ENCODE measurements around the gene NQO2. TPM values are rescaled to one million over a fixed set of nuclear protein-coding genes. Genes with fewer than 3 reads are reported as not detected.
"Not testable (repeated sequence)": the region's sequence is repeated elsewhere in the genome, so short reads cannot be mapped to it uniquely, and the experiment has no call there.

Gene NQO2
- polyA plus RNA-seq, 3 donors = 57.3 to 64.4 (median 57.6) TPM

GRCh38 chr6:3011592-3011991 lies 11.9 kb downstream of the NQO2 start:
- no peak for DNase-seq (ENCODE audit: low read depth in 3 of 3, low spot score in 2 of 3)

- no peak for DNase-seq (ENCODE audit: low read depth in 3 of 3, low spot score in 2 of 3)
These were observed 13.8 kb downstream of the NQO2 start for GRCh38 chr6:3013486-3013885.

DNA sequence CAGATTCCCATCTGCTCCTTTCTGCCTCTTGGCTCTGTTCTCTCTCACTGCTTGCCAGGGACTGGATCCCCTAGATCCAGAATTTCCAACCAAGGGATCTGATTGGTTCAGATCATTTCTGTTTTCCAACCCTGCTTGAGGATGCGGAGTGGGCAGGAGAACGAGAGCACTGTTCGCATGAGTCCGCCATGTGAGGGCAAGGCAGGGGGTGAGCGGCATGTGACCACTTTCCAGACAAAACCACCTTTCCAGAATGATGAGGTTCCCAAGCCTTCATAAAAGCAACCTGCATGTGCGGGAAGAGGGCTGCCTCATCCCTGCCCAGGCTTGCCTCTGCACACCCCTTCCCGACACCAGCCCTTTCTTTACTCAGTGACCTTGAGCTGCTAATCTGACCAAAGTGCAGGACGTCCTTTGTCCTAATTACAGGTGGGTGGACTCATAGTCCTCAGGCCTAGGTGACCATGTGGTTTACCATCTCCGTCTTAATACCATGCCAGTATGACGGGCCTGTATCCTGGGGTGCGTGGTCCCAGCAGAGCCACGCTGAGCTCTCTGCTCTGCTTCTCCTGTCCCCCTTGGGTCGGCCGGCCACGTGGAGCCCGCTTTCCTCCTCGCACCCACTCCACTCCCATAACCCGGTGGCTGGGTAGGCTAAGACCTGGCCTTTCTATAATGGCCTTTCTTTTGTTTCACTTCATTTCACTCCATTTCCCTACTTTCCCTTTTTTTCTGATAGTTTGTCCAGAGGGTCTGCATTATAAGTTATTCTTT lies 14.4 kb downstream of the NQO2 start:
- DNase-seq (ENCODE audit: low read depth in 3 of 3, low spot score in 2 of 3) = no peak

DNA sequence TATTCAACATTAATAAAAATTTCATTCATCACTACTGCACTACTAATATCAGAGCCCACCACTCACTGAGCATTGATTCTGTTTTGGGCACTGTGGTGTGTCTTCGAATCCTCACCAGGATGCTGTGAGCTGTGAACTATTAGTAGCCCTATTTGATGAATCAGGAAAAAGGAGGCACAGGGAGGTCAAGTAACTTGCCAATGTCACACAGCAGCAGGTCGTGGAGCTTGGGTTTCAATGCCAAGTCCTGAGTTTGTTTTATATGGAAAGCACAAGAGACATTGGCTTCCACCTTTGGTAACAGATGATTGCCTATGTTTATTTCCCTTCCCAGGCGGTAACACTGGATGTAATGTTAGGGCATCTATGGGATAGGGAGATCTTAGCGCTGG lies 15.0 kb downstream of the NQO2 start:
- DNase-seq (ENCODE audit: low read depth in 3 of 3, low spot score in 2 of 3) = no peak

GRCh38 chr6:3015144-3015543 lies 15.4 kb downstream of the NQO2 start:
- DNase-seq (ENCODE audit: low read depth in 3 of 3, low spot score in 2 of 3) = no peak

DNA sequence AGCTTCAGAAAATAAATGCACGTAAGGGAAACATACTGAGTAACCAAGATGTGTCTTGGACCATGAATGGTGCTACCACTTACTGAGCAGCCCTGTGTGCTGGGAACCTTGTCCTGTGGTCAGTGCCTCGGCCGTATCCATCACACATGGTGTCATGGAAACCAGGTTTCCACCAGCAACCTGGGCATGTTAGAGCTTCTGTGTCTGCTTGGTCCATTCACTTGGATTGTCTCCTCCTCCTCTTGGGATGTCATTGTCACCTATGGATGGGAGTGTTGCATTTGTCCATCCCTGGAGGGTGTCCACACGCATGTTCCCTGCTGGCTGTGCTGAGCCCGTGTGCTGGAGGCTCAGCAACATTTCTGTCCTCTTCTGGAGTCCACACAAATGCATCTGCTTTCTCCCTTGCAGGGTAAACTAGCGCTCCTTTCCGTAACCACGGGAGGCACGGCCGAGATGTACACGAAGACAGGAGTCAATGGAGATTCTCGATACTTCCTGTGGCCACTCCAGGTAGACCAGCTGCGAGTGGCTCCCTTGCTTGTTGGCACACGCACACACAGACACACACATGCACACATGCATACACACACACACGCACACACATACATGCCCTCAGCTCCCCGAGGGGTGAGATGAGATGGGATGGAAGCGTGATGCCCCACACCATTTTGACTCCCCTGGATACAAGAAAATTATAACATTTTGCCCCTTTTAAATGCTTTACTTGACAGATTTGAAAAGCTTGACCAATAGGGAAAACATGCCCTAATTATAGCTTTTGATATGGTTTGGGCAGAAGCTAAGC lies 17.0 kb downstream of the NQO2 start:
- DNase-seq (ENCODE audit: low read depth in 3 of 3, low spot score in 2 of 3) = no peak

GRCh38 chr6:3017304-3017703 lies 17.6 kb downstream of the NQO2 start:
- DNase-seq (ENCODE audit: low read depth in 3 of 3, low spot score in 2 of 3) = no peak

- DNase-seq (ENCODE audit: low read depth in 3 of 3, low spot score in 2 of 3) = no peak
These were observed 19.4 kb downstream of the NQO2 start for GRCh38 chr6:3019065-3019464.

GRCh38 chr6:3019749-3020320 lies 20.1 kb downstream of the NQO2 start:
- no peak for DNase-seq (ENCODE audit: low read depth in 3 of 3, low spot score in 2 of 3)

DNA sequence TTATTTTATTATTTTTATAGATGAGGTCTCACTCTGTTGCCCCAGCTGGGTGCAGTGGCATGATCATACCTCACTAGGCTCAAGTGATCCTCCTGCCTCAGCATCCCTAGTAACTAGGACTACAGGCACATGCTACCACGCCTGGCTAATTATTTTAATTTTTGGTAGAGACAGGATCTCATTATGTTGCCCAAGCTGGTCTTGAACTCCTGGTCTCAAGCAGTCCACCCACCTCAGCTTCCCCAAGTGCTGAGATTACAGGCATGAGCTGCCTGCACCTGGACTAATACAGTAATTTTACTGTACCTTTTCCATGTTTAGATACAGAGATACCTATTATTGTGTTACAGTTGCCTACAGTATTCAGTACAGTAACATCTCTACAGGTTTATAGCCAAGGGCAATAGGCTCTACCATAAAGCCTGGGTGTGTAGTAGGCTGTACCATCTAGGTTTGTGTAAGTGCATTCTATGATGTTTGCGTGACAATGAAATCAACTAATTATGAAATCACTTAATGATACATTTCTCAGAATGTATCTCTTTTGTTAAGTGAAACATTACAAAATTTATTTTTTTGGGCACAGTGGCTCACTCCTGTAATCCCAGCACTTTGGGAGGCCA lies 21.4 kb downstream of the NQO2 start:
- not testable (repeated sequence) for DNase-seq (ENCODE audit: low read depth in 3 of 3, low spot score in 2 of 3)

GRCh38 chr6:3022765-3023662 lies 23.3 kb downstream of the NQO2 start:
- no peak for DNase-seq (ENCODE audit: low read depth in 3 of 3, low spot score in 2 of 3)

- no peak for DNase-seq (ENCODE audit: low read depth in 3 of 3, low spot score in 2 of 3)
These were observed 24.2 kb downstream of the NQO2 start for GRCh38 chr6:3023663-3024483.

GRCh38 chr6:3026791-3027626 lies 27.3 kb downstream of the NQO2 start:
- DNase-seq (ENCODE audit: low read depth in 3 of 3, low spot score in 2 of 3) = no peak

DNA sequence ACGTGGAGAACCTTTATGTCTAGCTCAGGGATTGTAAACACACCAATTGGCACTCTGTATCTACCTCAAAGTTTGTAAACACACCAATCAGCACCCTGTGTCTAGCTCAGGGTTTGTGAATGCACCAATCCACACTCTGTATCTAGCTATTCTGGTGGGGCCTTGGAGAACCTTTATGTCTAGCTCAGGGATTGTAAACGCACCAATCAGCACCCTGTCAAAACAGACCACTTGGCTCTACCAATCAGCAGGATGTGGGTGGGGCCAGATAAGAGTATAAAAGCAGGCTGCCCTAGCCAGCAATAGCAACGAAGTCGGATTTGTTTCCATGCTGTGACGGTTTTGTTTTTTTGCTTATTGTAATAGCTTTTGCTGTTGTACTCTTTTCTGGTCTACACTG lies 28.5 kb downstream of the NQO2 start:
- not testable (repeated sequence) for DNase-seq (ENCODE audit: low read depth in 3 of 3, low spot score in 2 of 3)

DNA sequence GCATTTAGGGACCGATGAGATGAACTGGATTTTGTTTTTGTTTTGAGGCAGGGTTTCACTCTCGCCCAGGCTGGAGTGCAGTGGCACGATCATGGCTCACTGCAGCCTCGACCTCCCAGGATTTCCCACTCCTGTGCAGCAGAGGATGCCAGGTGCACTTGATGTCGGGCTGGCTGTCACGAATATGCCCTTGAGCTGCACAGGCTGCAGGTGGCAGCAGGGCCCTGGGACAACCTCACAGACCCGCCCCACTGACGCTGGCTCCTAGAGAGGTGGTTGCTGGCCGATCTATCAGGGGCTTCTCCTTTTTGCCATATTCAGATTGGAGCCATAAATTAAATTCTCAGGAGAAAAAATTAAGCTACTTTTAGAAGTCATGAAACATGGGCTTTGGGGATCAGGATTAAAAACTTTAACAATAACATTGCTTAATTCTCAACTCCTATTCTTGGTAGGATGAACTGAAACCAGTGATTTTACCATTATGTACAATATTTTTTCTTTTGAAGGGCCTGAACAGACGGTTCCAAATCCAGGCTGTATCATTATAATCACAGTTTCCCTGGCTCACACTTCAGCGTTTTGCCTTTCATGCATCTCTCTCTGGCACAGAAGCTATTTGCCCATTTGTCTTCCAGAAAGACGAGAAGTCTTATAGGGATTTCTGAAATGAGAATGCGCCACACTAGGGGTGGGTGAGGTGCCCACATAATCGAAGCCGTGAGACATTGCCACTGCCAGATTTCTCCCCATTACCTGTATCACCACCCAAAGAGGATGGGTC lies 32.4 kb downstream of the NQO2 start:
- DNase-seq (ENCODE audit: low read depth in 3 of 3, low spot score in 2 of 3) = no peak

DNA sequence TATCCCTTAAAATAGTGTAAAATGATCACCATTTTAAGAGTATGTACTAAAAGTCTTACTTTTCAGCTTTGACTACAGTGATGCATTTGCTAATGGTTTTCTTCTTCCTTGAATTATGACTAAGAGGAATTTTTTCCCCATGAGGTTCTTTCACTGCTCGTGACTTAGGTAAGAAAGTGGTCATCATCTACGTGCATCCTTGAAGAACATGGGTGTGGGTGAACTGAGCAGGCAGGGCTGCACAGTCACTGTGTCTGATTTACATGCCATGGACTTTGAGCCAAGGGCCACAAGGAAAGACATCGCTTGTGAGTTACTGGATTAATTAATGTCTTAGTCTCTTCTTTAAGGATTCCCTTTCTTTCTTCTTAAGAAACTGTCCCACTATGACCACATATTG lies 33.3 kb downstream of the NQO2 start:
- no peak for DNase-seq (ENCODE audit: low read depth in 3 of 3, low spot score in 2 of 3)

DNA sequence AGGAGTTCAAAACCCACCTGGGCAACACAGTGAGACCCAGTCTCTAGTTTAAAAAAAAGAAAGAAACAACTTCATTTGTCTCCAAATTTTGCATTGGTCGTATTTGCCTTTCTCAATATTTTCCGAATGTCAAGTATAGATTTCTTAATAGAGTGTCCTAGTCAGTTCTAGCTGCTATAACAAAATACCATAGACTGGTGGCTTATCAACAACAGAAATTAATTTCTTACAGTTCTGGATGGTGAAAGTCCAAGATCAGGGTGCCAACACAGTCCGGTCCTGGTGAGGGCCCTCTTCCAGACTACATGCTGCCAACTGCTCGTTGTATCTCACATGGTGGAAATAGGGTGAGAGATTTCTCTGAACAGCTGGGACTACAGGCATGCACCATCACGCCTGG lies 34.0 kb downstream of the NQO2 start:
- no peak for DNase-seq (ENCODE audit: low read depth in 3 of 3, low spot score in 2 of 3)

GRCh38 chr6:3035397-3035796 lies 35.7 kb downstream of the NQO2 start:
- no peak for DNase-seq (ENCODE audit: low read depth in 3 of 3, low spot score in 2 of 3)
